Caco-2 (cell line): ENCODE data around the gene FEV. TPM values are rescaled to one million over a fixed set of nuclear protein-coding genes. Genes with fewer than 3 reads are reported as not detected.

Experiments used
- BruUV-seq: library from RNA; stranded (reverse); fragments of 400-500 nt; replicated peaks from 2 replicates; lab custom pipeline; 2021; lab: Mats Ljungman, UMichigan
- CTCF ChIA-PET: fragments of 300-600 bp; sonication (Branson Sonifier 250); formaldehyde crosslinking; loops from one replicate; lab custom pipeline; 2022; ENCODE audit warnings: antibody characterized with exemption; lab: Charles Lee
- POLR2A ChIA-PET: fragments of 300-600 bp; sonication (Branson Sonifier 250); formaldehyde crosslinking; loops from one replicate; lab custom pipeline; 2022; ENCODE audit warnings: antibody characterized with exemption; lab: Charles Lee
- DNase-seq, 2 experiments: peaks; one replicate each; pipeline versions ENCODE4 v3.0.0 to v3.0.0-alpha.2; 2020 to 2022
- H3K27me3 ChIP-seq: replicated peaks from 2 replicates; pipeline ENCODE4 v1.6.0; 2011; ENCODE audit warnings: low read length; ENCODE audit not compliant: control insufficient read depth, insufficient read depth
- H3K36me3 ChIP-seq: 2 replicates; pipeline ENCODE4 v1.5.1; 2011; ENCODE audit warnings: low read length; ENCODE audit not compliant: control insufficient read depth, insufficient read depth
- H3K4me1 ChIP-seq: fragments of 250-450 bp; sonication (Bioruptor Pico); 2 replicates; pipeline ENCODE4 v1.5.1; 2020; ENCODE audit warnings: mild to moderate bottlenecking
- H3K4me3 ChIP-seq: 2 replicates; pipeline ENCODE4 v1.5.1; 2011; ENCODE audit warnings: low read depth, mild to moderate bottlenecking, control low read depth, low read length
- H3K9me3 ChIP-seq: fragments of 250-450 bp; sonication (Bioruptor Pico); 2 replicates; pipeline ENCODE4 v1.5.1; 2020; ENCODE audit warnings: mild to moderate bottlenecking, moderate library complexity
- H3K27ac Mint-ChIP-seq: one replicate; pipeline ENCODE4 v1.8.0; 2022; ENCODE audit warnings: mixed read lengths; ENCODE audit not compliant: unreplicated experiment
- H3K27me3 Mint-ChIP-seq: one replicate; pipeline ENCODE4 v1.8.0; 2022; ENCODE audit warnings: mixed read lengths; ENCODE audit not compliant: insufficient read depth, unreplicated experiment
- H3K36me3 Mint-ChIP-seq: one replicate; pipeline ENCODE4 v1.8.0; 2022; ENCODE audit warnings: mild to moderate bottlenecking, mixed read lengths; ENCODE audit not compliant: insufficient read depth, unreplicated experiment
- H3K4me1 Mint-ChIP-seq: one replicate; pipeline ENCODE4 v1.8.0; 2022; ENCODE audit warnings: low read depth, mixed read lengths; ENCODE audit not compliant: unreplicated experiment
- H3K4me3 Mint-ChIP-seq: one replicate; pipeline ENCODE4 v1.8.0; 2022; ENCODE audit warnings: mild to moderate bottlenecking, moderate library complexity, mixed read lengths; ENCODE audit not compliant: unreplicated experiment
- H3K9me3 Mint-ChIP-seq: one replicate; pipeline ENCODE4 v1.8.0; 2022; ENCODE audit warnings: mixed read lengths; ENCODE audit not compliant: unreplicated experiment
- intact Hi-C: fragments of 100-400 bp; cut with micrococcal nuclease; formaldehyde crosslinking; loops from one replicate; pipeline ENCODE4 v1.10.0; 2022; ENCODE audit not compliant: unreplicated experiment
- total RNA-seq: library from RNA; stranded (reverse); gene quantifications from 2 replicates; pipeline ENCODE4 v1.2.3, GENCODE V29; 2022
- TF ChIP-seq, protein P1 (sequence below), 2 experiments: fragments of 200-600 bp in 1 of 2; IDR thresholded peaks; 1 replicate in 1 of 2; 2 replicates in 1 of 2; pipeline versions ENCODE4 v1.5.1 to v1.8.0; 2011 to 2022; ENCODE audit warnings: antibody characterized with exemption in 1 of 2, control low read depth in 1 of 2, inconsistent platforms in 1 of 2, low read depth in 1 of 2, low read length in 1 of 2, mild to moderate bottlenecking in 1 of 2, moderate library complexity in 1 of 2; ENCODE audit not compliant: insufficient read depth in 1 of 2, severe bottlenecking in 1 of 2, unreplicated experiment in 1 of 2

FEV gene
- total RNA-seq, 1 experiment from 2014 or later, result not detected

DNA sequence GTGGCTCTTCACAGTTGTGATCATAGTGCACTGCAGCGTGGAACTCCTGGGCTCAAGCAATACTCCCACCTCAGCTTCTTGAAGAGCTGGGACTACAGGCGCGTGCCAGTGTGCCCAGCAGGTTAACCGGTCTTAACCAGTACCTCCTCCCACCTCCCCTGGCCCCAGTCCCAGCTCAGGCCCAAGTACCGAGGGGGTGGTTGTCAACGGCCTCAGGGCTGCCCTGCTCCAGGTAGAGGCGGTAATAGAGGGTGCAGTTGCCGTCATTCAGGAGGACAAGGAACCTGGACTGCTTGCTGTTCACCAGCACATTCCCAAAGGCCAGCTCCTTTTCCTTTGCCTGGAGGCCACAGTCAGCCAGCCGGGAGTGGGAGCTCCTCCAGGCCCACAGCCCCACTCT, 36.6 kb upstream of the FEV start:
- POLR2A ChIA-PET, result interaction anchor here (1.3 kb wide), 1 partner anchor 20 kb away, joined by 3 read pairs; no protein-coding TSS in a partner anchor
- Histone ChIP-seq H3K36me3 (no peaks in the 10 kb centered on the region), H3K9me3 (no peaks in the 10 kb centered on the region), H3K4me1 (peaks cover 3% of the 10 kb centered on the region; the same call in 1 of the 2 replicates), H3K27me3 (no peaks in the 10 kb centered on the region), H3K4me3 (no peak overlapping the region)
- intact Hi-C loops, result no loop called here
- Mint-ChIP-seq H3K27me3 (peaks cover 2% of the 10 kb centered on the region), H3K36me3 (no peaks in the 10 kb centered on the region), H3K9me3 (no peaks in the 10 kb centered on the region), H3K27ac (no peak overlapping the region), H3K4me3 (no peak overlapping the region), H3K4me1 (peaks cover 6% of the 10 kb centered on the region)
- TF ChIP-seq, protein P1, sequence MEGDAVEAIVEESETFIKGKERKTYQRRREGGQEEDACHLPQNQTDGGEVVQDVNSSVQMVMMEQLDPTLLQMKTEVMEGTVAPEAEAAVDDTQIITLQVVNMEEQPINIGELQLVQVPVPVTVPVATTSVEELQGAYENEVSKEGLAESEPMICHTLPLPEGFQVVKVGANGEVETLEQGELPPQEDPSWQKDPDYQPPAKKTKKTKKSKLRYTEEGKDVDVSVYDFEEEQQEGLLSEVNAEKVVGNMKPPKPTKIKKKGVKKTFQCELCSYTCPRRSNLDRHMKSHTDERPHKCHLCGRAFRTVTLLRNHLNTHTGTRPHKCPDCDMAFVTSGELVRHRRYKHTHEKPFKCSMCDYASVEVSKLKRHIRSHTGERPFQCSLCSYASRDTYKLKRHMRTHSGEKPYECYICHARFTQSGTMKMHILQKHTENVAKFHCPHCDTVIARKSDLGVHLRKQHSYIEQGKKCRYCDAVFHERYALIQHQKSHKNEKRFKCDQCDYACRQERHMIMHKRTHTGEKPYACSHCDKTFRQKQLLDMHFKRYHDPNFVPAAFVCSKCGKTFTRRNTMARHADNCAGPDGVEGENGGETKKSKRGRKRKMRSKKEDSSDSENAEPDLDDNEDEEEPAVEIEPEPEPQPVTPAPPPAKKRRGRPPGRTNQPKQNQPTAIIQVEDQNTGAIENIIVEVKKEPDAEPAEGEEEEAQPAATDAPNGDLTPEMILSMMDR (IDR thresholded peaks at IDR 0.05; ENCODE audit: insufficient read depth in 1 of 2, low read depth in 1 of 2, low read length in 1 of 2, severe bottlenecking in 1 of 2, unreplicated experiment in 1 of 2), result no peak
- CTCF ChIA-PET, result interaction anchor here (0.6 to 1.0 kb wide), 3 partner anchors 8 to 86 kb away, joined by 3 to 4 read pairs (median 3); no protein-coding TSS in a partner anchor
- no peak for DNase-seq
- no TSS peak for BruUV-seq

DNA sequence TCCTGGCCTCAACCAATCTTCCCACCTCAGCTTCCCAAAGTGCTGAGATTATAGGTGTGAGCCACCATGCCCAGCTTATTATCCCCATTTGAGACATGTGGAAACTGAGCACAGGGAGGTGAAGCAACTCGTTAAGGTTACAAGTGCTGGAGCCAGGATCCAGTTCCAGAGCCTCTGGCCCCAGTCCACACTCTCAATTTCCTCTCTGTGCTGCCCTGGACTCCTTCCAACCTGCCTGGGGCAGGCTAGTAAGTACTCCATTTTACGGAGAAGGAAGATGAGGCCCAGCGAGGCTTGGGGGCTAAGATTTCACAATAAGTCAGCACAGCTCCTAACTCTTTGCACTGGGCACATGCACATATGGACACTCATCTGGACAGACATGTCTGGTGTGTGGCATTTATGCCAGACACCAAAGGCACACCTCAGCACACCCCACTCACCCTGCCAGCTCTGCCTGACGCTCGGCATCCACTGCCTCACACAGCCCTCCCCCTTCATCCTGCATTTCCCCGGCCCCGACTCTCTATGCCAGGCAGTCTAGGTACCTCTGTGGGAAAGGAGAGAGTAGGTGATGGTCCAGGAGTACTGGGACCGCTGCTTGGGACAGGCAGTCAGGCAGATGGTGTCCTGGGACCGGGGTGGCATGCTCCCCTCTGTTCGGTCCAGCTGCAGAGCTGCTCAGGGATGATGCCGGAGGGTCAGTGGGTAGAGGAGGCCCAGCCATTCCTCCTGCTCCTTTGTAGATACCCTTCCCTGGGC, 35.8 kb upstream of the FEV start:
- no peak overlapping the region for H3K4me3 Mint-ChIP-seq
- intact Hi-C loops, result no loop called here
- H3K4me1 Mint-ChIP-seq, result peaks cover 6% of the 10 kb centered on the region
- POLR2A ChIA-PET, result interaction anchor here (1.3 kb wide), 1 partner anchor 19 kb away, joined by 3 read pairs; no protein-coding TSS in a partner anchor
- H3K27me3 Mint-ChIP-seq, result peaks cover 2% of the 10 kb centered on the region
- no peaks in the 10 kb centered on the region for H3K27me3 ChIP-seq
- no peaks in the 10 kb centered on the region for H3K9me3 Mint-ChIP-seq
- H3K36me3 ChIP-seq, result no peaks in the 10 kb centered on the region
- no peaks in the 10 kb centered on the region for H3K36me3 Mint-ChIP-seq
- H3K27ac Mint-ChIP-seq, result no peak overlapping the region
- CTCF ChIA-PET, result interaction anchor here (0.8 to 0.9 kb wide), 2 partner anchors 9 to 25 kb away, joined by 4 read pairs; no protein-coding TSS in a partner anchor
- TF ChIP-seq, protein P1 (IDR thresholded peaks at IDR 0.05; ENCODE audit: insufficient read depth in 1 of 2, low read depth in 1 of 2, low read length in 1 of 2, severe bottlenecking in 1 of 2, unreplicated experiment in 1 of 2), result no peak
- H3K4me1 ChIP-seq, result peaks cover 3% of the 10 kb centered on the region; the same call in 1 of the 2 replicates
- no peak for DNase-seq
- H3K4me3 ChIP-seq, result no peak overlapping the region
- no peaks in the 10 kb centered on the region for H3K9me3 ChIP-seq
- BruUV-seq, result no TSS peak

DNA sequence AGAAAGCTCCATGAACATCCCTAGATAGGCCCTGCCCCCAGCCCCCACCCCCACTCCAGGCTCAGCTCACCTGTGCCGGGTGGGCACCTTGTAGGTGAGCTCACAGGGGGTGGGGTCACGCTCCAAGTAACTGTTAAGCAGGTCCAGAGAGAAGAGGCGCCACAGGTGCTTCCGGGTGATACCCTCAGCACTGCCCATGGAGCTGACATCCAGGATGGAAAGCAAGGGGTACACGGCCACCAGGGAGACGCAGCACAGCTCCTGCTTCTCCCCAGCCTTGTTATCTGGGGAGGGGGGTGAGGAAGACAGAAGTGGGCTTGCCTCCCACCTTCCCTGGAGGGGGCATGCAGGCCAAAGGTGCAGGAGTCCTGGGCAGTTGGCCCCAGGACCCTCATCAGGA, 34.5 kb upstream of the FEV start:
- Histone ChIP-seq H3K9me3 (no peaks in the 10 kb centered on the region), H3K4me3 (no peak overlapping the region), H3K4me1 (peaks cover 3% of the 10 kb centered on the region; the same call in 1 of the 2 replicates), H3K36me3 (no peaks in the 10 kb centered on the region), H3K27me3 (no peaks in the 10 kb centered on the region)
- intact Hi-C loops, result no loop called here
- ChIA-PET POLR2A (no interaction called here), CTCF (interaction anchor here (0.7 to 1.9 kb wide), 2 partner anchors 10 to 39 kb away, joined by 6 to 11 read pairs; no protein-coding TSS in a partner anchor)
- Mint-ChIP-seq H3K36me3 (no peaks in the 10 kb centered on the region), H3K27ac (no peak overlapping the region), H3K4me3 (no peak overlapping the region), H3K9me3 (no peaks in the 10 kb centered on the region), H3K27me3 (peaks cover 5% of the 10 kb centered on the region), H3K4me1 (no peaks in the 10 kb centered on the region)
- TF ChIP-seq, protein P1 (IDR thresholded peaks at IDR 0.05; ENCODE audit: insufficient read depth in 1 of 2, low read depth in 1 of 2, low read length in 1 of 2, severe bottlenecking in 1 of 2, unreplicated experiment in 1 of 2), result no peak
- DNase-seq, result no peak
- BruUV-seq, result no TSS peak
